ENCODE results near the gene RASA1.

DNA sequence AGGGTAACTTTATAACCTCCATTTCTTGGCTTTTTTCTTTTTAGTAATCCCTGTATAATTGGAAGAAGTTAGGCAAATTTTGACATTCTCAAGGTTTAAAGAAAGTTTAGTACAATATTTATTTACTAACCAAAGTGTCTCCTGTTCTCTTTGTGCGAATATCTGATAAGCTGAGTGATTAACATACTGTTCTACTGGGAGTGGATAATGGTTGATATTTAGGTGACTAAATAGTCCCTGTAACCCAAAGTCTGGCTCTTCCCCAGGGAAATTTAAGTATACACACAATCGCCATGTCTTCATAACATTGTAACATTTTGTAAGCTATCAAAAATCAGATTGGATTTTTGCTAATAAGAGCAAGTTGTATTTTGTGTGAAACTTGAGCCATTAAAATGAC lies 105.0 kb downstream of the RASA1 start:
- TF ChIP-seq, protein P1, sequence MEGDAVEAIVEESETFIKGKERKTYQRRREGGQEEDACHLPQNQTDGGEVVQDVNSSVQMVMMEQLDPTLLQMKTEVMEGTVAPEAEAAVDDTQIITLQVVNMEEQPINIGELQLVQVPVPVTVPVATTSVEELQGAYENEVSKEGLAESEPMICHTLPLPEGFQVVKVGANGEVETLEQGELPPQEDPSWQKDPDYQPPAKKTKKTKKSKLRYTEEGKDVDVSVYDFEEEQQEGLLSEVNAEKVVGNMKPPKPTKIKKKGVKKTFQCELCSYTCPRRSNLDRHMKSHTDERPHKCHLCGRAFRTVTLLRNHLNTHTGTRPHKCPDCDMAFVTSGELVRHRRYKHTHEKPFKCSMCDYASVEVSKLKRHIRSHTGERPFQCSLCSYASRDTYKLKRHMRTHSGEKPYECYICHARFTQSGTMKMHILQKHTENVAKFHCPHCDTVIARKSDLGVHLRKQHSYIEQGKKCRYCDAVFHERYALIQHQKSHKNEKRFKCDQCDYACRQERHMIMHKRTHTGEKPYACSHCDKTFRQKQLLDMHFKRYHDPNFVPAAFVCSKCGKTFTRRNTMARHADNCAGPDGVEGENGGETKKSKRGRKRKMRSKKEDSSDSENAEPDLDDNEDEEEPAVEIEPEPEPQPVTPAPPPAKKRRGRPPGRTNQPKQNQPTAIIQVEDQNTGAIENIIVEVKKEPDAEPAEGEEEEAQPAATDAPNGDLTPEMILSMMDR (IDR thresholded peaks at IDR 0.05): no peak
- TF ChIP-seq POLR2AphosphoS5 (IDR thresholded peaks at IDR 0.05; ENCODE audit: low read depth, low read length): no peak
- no peak for TF ChIP-seq SIN3A (IDR thresholded peaks at IDR 0.05; ENCODE audit: borderline replicate concordance, insufficient read depth, low read depth, low read length)
